Breast epithelium (tissue), 4 donors: ENCODE measurements around the gene NR2F1. TPM values are rescaled to one million over a fixed set of nuclear protein-coding genes. Genes with fewer than 3 reads are reported as not detected.

Experiments
- DNase-seq, 2 donors: peaks; one replicate each; pipeline ENCODE4 v3.0.0-alpha.2; 2019; ENCODE audit warnings: low spot score in 2 of 2
- H3K27ac ChIP-seq, 2 donors: fragments of 200-600 bp; sonication (generic) in 1 of 2; one replicate each; pipeline ENCODE4 v1.5.1; 2016 to 2019; ENCODE audit warnings: mild to moderate bottlenecking in 1 of 2
- H3K27me3 ChIP-seq, 2 donors: fragments of 200-600 bp; sonication (generic) in 1 of 2; one replicate each; pipeline versions ENCODE4 v1.5.1 to v1.6.0; 2017 to 2019; ENCODE audit warnings: control low read depth in 1 of 2, mild to moderate bottlenecking in 1 of 2
- H3K36me3 ChIP-seq: fragments of 200-600 bp; one replicate; pipeline ENCODE4 v1.5.1; 2019
- H3K4me1 ChIP-seq, 2 donors: fragments of 200-600 bp; sonication (generic); one replicate each; pipeline ENCODE4 v1.5.1; 2016 to 2019; ENCODE audit warnings: control low read depth in 1 of 2
- H3K4me3 ChIP-seq, 3 donors: fragments of 200-600 bp; sonication (generic); 1 replicate in 2 of 3; 2 replicates in 1 of 3; pipeline ENCODE4 v1.5.1; 2016 to 2019; ENCODE audit warnings: mild to moderate bottlenecking in 3 of 3, moderate library complexity in 2 of 3
- H3K9me3 ChIP-seq, 2 donors: fragments of 200-600 bp; sonication (generic) in 1 of 2; one replicate each; pipeline ENCODE4 v1.5.1; 2016 to 2019; ENCODE audit warnings: control low read depth in 1 of 2
- CTCF ChIP-seq, 3 donors: fragments of 450-650 bp; IDR thresholded peaks; one replicate each; pipeline ENCODE4 v1.5.1; 2016 to 2017; ENCODE audit warnings: antibody characterized with exemption in 3 of 3, mild to moderate bottlenecking in 3 of 3, moderate library complexity in 3 of 3
- POLR2A ChIP-seq: fragments of 450-650 bp; IDR thresholded peaks from one replicate; pipeline ENCODE4 v1.6.1; 2016; ENCODE audit warnings: antibody characterized with exemption, mild to moderate bottlenecking, moderate library complexity
- POLR2AphosphoS5 ChIP-seq, 3 donors: sonication (generic); formaldehyde crosslinking; IDR thresholded peaks; one replicate each; pipeline ENCODE4 v1.6.1; 2017; ENCODE audit warnings: antibody characterized with exemption in 3 of 3
- intact Hi-C: fragments of 100-400 bp; cut with DNase I; formaldehyde crosslinking; loops from one replicate; pipeline ENCODE4 v1.15.1; 2023; ENCODE audit warnings: low total_unique reads
- total RNA-seq, 3 donors: library from RNA; depleted of rRNA; stranded (reverse); fragments of >200 nt; gene quantifications; one replicate each; pipeline ENCODE4 v1.1.0, GENCODE V29; 2016

Gene NR2F1
- total RNA-seq, 3 donors from 2014 or later, result 4.6 to 63.6 (median 59.1) TPM

GRCh38 chr5:93575461-93576414 is 7.3 kb upstream of the NR2F1 start:
- H3K36me3 ChIP-seq, result no peaks in the 10 kb centered on the region
- H3K27ac ChIP-seq, result no peak overlapping the region
- no peak for DNase-seq
- TF ChIP-seq POLR2AphosphoS5 (IDR thresholded peaks at IDR 0.05) (no peak), CTCF (IDR thresholded peaks at IDR 0.05) (no peak), POLR2A (no peak)
- H3K4me1 ChIP-seq, result no peaks in the 10 kb centered on the region
- peaks cover 0 to 71% of the 10 kb centered on the region in 2 donors for H3K27me3 ChIP-seq
- peak overlapping the region in 1 of 3 donors; percentile 19 for H3K4me3 ChIP-seq
- intact Hi-C loops, result no loop called here
- no peaks in the 10 kb centered on the region for H3K9me3 ChIP-seq

GRCh38 chr5:93576994-93577853 is 5.8 kb upstream of the NR2F1 start:
- Histone ChIP-seq H3K27me3 (peaks cover 5 to 61% of the 10 kb centered on the region in 2 donors), H3K27ac (peak overlapping the region; percentile 84 to 94), H3K36me3 (no peaks in the 10 kb centered on the region), H3K4me3 (no peak overlapping the region), H3K9me3 (no peaks in the 10 kb centered on the region), H3K4me1 (peaks cover 0 to 2% of the 10 kb centered on the region in 2 donors)
- TF ChIP-seq POLR2AphosphoS5 (IDR thresholded peaks at IDR 0.05) (no peak), POLR2A (no peak)
- DNase-seq, result no peak
- intact Hi-C loops, result no loop called here

- H3K4me3 ChIP-seq, result peak overlapping the region in 2 of 3 donors; percentile 63 to 75
- no peak for DNase-seq
- peaks cover 7 to 59% of the 10 kb centered on the region in 2 donors for H3K27me3 ChIP-seq
- H3K9me3 ChIP-seq, result no peaks in the 10 kb centered on the region
- H3K27ac ChIP-seq, result peak overlapping the region; percentile 84 to 94
- H3K36me3 ChIP-seq, result no peaks in the 10 kb centered on the region
- TF ChIP-seq CTCF (IDR thresholded peaks at IDR 0.05) (no peak), POLR2AphosphoS5 (IDR thresholded peaks at IDR 0.05) (no peak), POLR2A (no peak)
- intact Hi-C loops, result no loop called here
- H3K4me1 ChIP-seq, result peaks cover 0 to 4% of the 10 kb centered on the region in 2 donors
Observed at GRCh38 chr5:93577854-93578812, 4.9 kb upstream of the NR2F1 start.

GRCh38 chr5:93578813-93579691 is 4.0 kb upstream of the NR2F1 start:
- peak overlapping the region; percentile 57 to 75 (median 63) for H3K4me3 ChIP-seq
- peak in 2 of 3 donors; percentile 4 to 14 for TF ChIP-seq POLR2AphosphoS5 (IDR thresholded peaks at IDR 0.05)
- TF ChIP-seq CTCF (IDR thresholded peaks at IDR 0.05), result no peak
- no peak for TF ChIP-seq POLR2A
- H3K27ac ChIP-seq, result peak overlapping the region; percentile 84 to 94
- intact Hi-C loops, result no loop called here
- no peaks in the 10 kb centered on the region for H3K36me3 ChIP-seq
- H3K4me1 ChIP-seq, result peaks cover 0 to 5% of the 10 kb centered on the region in 2 donors
- H3K27me3 ChIP-seq, result peaks cover 8 to 58% of the 10 kb centered on the region in 2 donors
- no peaks in the 10 kb centered on the region for H3K9me3 ChIP-seq
- no peak for DNase-seq
